ENCODE results near the gene PLCB2. TPM values are rescaled to one million over a fixed set of nuclear protein-coding genes. Genes with fewer than 3 reads are reported as not detected.

The PLCB2 gene, protein sequence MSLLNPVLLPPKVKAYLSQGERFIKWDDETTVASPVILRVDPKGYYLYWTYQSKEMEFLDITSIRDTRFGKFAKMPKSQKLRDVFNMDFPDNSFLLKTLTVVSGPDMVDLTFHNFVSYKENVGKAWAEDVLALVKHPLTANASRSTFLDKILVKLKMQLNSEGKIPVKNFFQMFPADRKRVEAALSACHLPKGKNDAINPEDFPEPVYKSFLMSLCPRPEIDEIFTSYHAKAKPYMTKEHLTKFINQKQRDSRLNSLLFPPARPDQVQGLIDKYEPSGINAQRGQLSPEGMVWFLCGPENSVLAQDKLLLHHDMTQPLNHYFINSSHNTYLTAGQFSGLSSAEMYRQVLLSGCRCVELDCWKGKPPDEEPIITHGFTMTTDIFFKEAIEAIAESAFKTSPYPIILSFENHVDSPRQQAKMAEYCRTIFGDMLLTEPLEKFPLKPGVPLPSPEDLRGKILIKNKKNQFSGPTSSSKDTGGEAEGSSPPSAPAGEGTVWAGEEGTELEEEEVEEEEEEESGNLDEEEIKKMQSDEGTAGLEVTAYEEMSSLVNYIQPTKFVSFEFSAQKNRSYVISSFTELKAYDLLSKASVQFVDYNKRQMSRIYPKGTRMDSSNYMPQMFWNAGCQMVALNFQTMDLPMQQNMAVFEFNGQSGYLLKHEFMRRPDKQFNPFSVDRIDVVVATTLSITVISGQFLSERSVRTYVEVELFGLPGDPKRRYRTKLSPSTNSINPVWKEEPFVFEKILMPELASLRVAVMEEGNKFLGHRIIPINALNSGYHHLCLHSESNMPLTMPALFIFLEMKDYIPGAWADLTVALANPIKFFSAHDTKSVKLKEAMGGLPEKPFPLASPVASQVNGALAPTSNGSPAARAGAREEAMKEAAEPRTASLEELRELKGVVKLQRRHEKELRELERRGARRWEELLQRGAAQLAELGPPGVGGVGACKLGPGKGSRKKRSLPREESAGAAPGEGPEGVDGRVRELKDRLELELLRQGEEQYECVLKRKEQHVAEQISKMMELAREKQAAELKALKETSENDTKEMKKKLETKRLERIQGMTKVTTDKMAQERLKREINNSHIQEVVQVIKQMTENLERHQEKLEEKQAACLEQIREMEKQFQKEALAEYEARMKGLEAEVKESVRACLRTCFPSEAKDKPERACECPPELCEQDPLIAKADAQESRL
- total RNA-seq (26.5 TPM), polyA plus RNA-seq (125 TPM)
- long read RNA-seq, donor 1: 0 reads
- long read RNA-seq, donor 2: 0 reads
- long read RNA-seq, donor 3, partial matches to known transcripts: 6 of 8 reads
- long read RNA-seq, donor 3, other reads (novel, unspliced or antisense): 0 of 8 reads
- long read RNA-seq, donor 4, full-length matches to known transcripts: 2 of 2 reads
- long read RNA-seq, donor 4, partial matches to known transcripts: 0 of 2 reads
- long read RNA-seq, donor 4, other reads (novel, unspliced or antisense): 0 of 2 reads
- long read RNA-seq, donor 5, full-length matches to known transcripts: 1 of 6 reads
- long read RNA-seq, donor 5, partial matches to known transcripts: 5 of 6 reads
- long read RNA-seq, donor 5, other reads (novel, unspliced or antisense): 0 of 6 reads
- long read RNA-seq, donor 6, partial matches to known transcripts: 0 of 1 reads
- long read RNA-seq, donor 6, other reads (novel, unspliced or antisense): 0 of 1 reads
- long read RNA-seq, donor 7, partial matches to known transcripts: 0 of 1 reads
- long read RNA-seq, donor 7, other reads (novel, unspliced or antisense): 0 of 1 reads
- long read RNA-seq, donor 8, full-length matches to known transcripts: 2 of 2 reads
- long read RNA-seq, donor 8, partial matches to known transcripts: 0 of 2 reads
- long read RNA-seq, donor 8, other reads (novel, unspliced or antisense): 0 of 2 reads
- long read RNA-seq, donor 9, full-length matches to known transcripts: 2 of 2 reads
- long read RNA-seq, donor 9, partial matches to known transcripts: 0 of 2 reads
- long read RNA-seq, donor 9, other reads (novel, unspliced or antisense): 0 of 2 reads
- long read RNA-seq, donor 10: 0 reads

DNA sequence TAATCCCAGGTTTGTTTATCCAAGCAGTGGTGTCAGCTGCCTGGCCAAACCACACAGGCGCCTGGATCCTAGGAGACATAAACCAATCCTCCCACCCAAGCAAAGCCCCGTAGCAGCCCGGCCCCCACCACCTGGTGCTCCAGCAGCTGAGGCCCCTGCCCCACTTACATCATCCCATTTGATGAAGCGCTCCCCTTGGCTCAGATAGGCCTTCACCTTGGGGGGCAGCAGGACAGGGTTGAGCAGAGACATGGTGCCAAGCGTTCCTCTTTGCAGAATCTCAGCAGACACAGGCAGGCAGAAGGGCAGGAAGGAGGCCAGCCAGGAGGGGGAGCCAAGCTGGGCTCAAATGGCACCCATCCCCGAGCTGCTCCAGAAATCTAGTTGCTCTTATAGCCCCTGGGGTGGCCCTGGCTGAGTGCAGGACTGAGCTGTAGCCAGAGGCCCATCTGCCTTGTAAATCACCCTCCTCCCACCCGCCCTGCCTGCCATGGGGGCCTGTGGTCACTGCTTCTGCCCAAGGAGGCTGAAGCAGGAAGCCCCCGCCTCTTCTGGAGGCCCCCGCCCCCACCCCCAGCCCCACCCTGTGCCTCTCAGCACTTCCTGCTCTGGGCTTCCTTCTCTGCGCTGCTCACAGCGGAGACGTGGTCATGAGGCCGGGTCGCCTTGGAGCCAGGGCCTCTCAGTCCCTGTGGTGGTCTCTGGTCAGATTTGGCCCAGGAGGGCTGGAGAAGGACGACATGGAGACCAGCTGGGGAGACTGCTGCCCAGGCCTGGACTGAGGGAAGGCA is at the start of gene PLCB2:
PLCB2 (minus strand) TSS at position 515 of the 791 bp plus-strand sequence; CDS start at position 252, 263 bp downstream.
- H3K36me3 ChIP-seq (ENCODE audit: control insufficient read depth in 2 of 2, insufficient read depth in 2 of 2, low read length in 1 of 2): peaks cover 2 to 5% of the 10 kb centered on the region in 2 donors
- WGBS: 6% methylated on average over 15 of the region's 15 CpGs
- no peaks in the 10 kb centered on the region for H3K9me3 ChIP-seq (ENCODE audit: control insufficient read depth in 2 of 2, insufficient read depth in 1 of 2, low read length in 1 of 2)
- DNase-seq (ENCODE audit: low read depth in 6 of 9, low spot score in 9 of 9): peak; percentile 42 to 88 (median 67)
- peaks cover 0 to 7% of the 10 kb centered on the region in 2 donors for H3K27me3 ChIP-seq (ENCODE audit: control insufficient read depth in 2 of 2, insufficient read depth in 1 of 2, low read length in 1 of 2)
- H3K4me3 ChIP-seq (ENCODE audit: low read length in 2 of 2): peak within 1 kb of the TSS; percentile 52 to 72
- peak within 1 kb of the TSS; percentile 94 to 96 for H3K27ac ChIP-seq (ENCODE audit: low read depth in 1 of 2, low read length in 1 of 2)
- peaks cover 6 to 49% of the 10 kb centered on the region in 2 donors for H3K4me1 ChIP-seq (ENCODE audit: control insufficient read depth in 2 of 2, insufficient read depth in 2 of 2, low read length in 2 of 2)

- Histone ChIP-seq H3K4me1 (ENCODE audit: control insufficient read depth in 2 of 2, insufficient read depth in 2 of 2, low read length in 2 of 2) (peaks cover 5 to 22% of the 10 kb centered on the region in 2 donors), H3K27ac (ENCODE audit: low read depth in 1 of 2, low read length in 1 of 2) (no peak overlapping the region), H3K4me3 (ENCODE audit: low read length in 2 of 2) (no peak overlapping the region), H3K27me3 (ENCODE audit: control insufficient read depth in 2 of 2, insufficient read depth in 1 of 2, low read length in 1 of 2) (peaks cover 0 to 12% of the 10 kb centered on the region in 2 donors), H3K36me3 (ENCODE audit: control insufficient read depth in 2 of 2, insufficient read depth in 2 of 2, low read length in 1 of 2) (no peaks in the 10 kb centered on the region), H3K9me3 (ENCODE audit: control insufficient read depth in 2 of 2, insufficient read depth in 1 of 2, low read length in 1 of 2) (no peaks in the 10 kb centered on the region)
- DNase-seq (ENCODE audit: low read depth in 6 of 9, low spot score in 9 of 9): no peak
- WGBS: 75% methylated on average over 1 of the region's 1 CpG
These were observed 49.5 kb upstream of the PLCB2 start for GRCh38 chr15:40357246-40357645.

DNA sequence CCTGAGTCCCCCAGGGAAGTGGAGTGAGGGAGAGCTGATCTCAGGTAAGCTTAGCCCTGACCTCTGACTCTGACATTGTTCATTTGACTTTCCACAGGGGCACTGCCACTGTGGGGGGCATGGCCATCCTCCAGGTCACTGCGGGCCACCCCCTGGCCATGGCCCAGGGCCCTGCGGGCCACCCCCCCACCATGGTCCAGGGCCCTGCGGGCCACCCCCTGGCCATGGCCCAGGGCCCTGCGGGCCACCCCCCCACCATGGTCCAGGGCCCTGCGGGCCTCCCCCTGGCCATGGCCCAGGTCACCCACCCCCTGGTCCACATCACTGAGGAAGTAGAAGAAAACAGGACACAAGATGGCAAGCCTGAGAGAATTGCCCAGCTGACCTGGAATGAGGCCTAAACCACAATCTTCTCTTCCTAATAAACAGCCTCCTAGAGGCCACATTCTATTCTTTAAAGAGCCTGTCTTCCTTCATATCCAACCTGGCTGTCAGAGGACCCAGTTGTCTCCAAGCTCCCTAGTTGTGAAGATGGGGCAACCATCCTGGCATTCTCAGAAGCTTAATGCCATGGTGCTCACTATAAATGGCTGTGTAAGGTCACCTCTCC is 48.3 kb upstream of the PLCB2 start:
- peaks cover 5 to 22% of the 10 kb centered on the region in 2 donors for H3K4me1 ChIP-seq (ENCODE audit: control insufficient read depth in 2 of 2, insufficient read depth in 2 of 2, low read length in 2 of 2)
- no peaks in the 10 kb centered on the region for H3K9me3 ChIP-seq (ENCODE audit: control insufficient read depth in 2 of 2, insufficient read depth in 1 of 2, low read length in 1 of 2)
- no peak overlapping the region for H3K4me3 ChIP-seq (ENCODE audit: low read length in 2 of 2)
- H3K36me3 ChIP-seq (ENCODE audit: control insufficient read depth in 2 of 2, insufficient read depth in 2 of 2, low read length in 1 of 2): no peaks in the 10 kb centered on the region
- peaks cover 0 to 12% of the 10 kb centered on the region in 2 donors for H3K27me3 ChIP-seq (ENCODE audit: control insufficient read depth in 2 of 2, insufficient read depth in 1 of 2, low read length in 1 of 2)
- 93% methylated on average over 5 of the region's 5 CpGs for WGBS
- no peak for DNase-seq (ENCODE audit: low read depth in 6 of 9, low spot score in 9 of 9)
- no peak overlapping the region for H3K27ac ChIP-seq (ENCODE audit: low read depth in 1 of 2, low read length in 1 of 2)

DNA sequence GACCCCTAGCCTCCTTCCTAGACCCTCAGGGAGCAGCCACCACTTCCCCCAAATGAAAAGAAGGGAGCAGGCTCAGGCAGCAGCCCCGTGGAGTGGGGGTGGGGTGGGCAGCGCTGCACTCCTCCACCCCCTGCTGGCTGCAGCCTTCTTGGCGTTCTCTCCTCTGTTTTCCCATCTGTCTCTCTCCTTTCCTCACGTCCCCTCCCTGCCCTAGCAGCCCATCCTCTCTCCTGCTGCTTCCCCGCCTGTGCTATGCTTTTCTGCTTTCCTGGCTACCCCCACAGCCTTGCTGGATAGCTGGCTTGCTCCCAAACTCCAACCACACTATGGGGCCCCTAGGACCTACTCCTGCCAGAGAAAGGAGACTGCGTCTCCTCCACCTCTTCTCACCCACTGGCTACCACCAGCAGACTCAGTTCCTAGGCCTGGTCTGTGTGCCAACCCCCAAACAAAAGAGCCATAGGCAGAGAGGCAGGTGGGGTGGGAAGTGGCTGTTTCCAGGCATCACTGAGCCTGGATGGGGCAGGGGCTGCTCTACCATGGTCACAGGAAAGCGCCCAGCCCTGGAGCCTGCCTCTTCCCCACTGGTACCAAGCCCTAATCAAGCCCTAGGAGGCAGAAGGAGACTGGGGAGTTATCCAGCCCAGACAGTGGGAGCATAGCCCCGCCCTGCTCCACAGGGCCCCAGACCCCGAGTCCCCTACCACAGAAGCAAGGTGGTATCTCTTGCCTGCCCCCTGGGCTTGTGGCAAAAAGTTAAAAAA is 46.9 kb upstream of the PLCB2 start:
- no peak overlapping the region for H3K4me3 ChIP-seq (ENCODE audit: low read length in 2 of 2)
- H3K27me3 ChIP-seq (ENCODE audit: control insufficient read depth in 2 of 2, insufficient read depth in 1 of 2, low read length in 1 of 2): peaks cover 0 to 12% of the 10 kb centered on the region in 2 donors
- no peaks in the 10 kb centered on the region for H3K36me3 ChIP-seq (ENCODE audit: control insufficient read depth in 2 of 2, insufficient read depth in 2 of 2, low read length in 1 of 2)
- H3K9me3 ChIP-seq (ENCODE audit: control insufficient read depth in 2 of 2, insufficient read depth in 1 of 2, low read length in 1 of 2): no peaks in the 10 kb centered on the region
- WGBS: 51% methylated on average over 9 of the region's 9 CpGs
- H3K27ac ChIP-seq (ENCODE audit: low read depth in 1 of 2, low read length in 1 of 2): no peak overlapping the region
- peaks cover 5 to 22% of the 10 kb centered on the region in 2 donors for H3K4me1 ChIP-seq (ENCODE audit: control insufficient read depth in 2 of 2, insufficient read depth in 2 of 2, low read length in 2 of 2)
- DNase-seq (ENCODE audit: low read depth in 6 of 9, low spot score in 9 of 9): peak in 2 of 9 donors; percentile 33 to 35

- no peak for DNase-seq (ENCODE audit: low read depth in 6 of 9, low spot score in 9 of 9)
- H3K4me3 ChIP-seq (ENCODE audit: low read length in 2 of 2): no peak overlapping the region
- 97% methylated on average over 5 of the region's 5 CpGs for WGBS
- H3K27ac ChIP-seq (ENCODE audit: low read depth in 1 of 2, low read length in 1 of 2): no peak overlapping the region
- peaks cover 0 to 8% of the 10 kb centered on the region in 2 donors for H3K27me3 ChIP-seq (ENCODE audit: control insufficient read depth in 2 of 2, insufficient read depth in 1 of 2, low read length in 1 of 2)
- H3K9me3 ChIP-seq (ENCODE audit: control insufficient read depth in 2 of 2, insufficient read depth in 1 of 2, low read length in 1 of 2): no peaks in the 10 kb centered on the region
- no peaks in the 10 kb centered on the region for H3K36me3 ChIP-seq (ENCODE audit: control insufficient read depth in 2 of 2, insufficient read depth in 2 of 2, low read length in 1 of 2)
- H3K4me1 ChIP-seq (ENCODE audit: control insufficient read depth in 2 of 2, insufficient read depth in 2 of 2, low read length in 2 of 2): peaks cover 4 to 19% of the 10 kb centered on the region in 2 donors
These were observed 46.0 kb upstream of the PLCB2 start for GRCh38 chr15:40353697-40354096.

DNA sequence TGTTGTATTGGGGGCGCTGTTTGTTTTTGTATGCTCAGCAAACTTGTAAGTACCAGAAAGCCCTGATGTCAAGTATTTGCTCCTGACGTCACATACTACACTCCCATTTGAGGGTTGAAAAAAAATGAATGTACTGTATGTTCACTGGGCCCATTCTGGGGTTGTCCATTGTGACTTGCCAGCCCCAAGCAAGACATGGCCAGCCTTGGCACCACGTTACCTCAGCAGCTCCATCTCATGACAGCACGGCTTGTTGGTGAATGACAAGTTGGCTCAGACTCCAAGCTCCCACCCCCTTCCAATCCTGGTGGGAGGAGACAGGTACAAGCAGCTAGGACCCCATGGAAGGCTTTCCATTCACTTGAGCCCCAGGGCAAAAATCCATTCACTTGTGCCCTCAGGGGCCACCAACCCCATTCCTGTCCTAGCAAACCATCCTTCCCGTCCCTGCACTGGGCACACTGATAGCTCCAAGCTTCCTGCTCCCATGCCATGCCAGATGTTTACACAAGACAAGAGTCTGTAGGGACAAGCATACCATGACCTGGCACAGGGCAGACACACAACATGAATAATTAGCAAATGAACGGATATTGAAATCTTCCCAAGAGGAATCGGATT is 44.7 kb upstream of the PLCB2 start:
- no peak overlapping the region for H3K4me3 ChIP-seq (ENCODE audit: low read length in 2 of 2)
- no peak for DNase-seq (ENCODE audit: low read depth in 6 of 9, low spot score in 9 of 9)
- no peaks in the 10 kb centered on the region for H3K36me3 ChIP-seq (ENCODE audit: control insufficient read depth in 2 of 2, insufficient read depth in 2 of 2, low read length in 1 of 2)
- no peaks in the 10 kb centered on the region for H3K9me3 ChIP-seq (ENCODE audit: control insufficient read depth in 2 of 2, insufficient read depth in 1 of 2, low read length in 1 of 2)
- peaks cover 0 to 9% of the 10 kb centered on the region in 2 donors for H3K4me1 ChIP-seq (ENCODE audit: control insufficient read depth in 2 of 2, insufficient read depth in 2 of 2, low read length in 2 of 2)
- WGBS: 97% methylated on average over 7 of the region's 7 CpGs
- H3K27ac ChIP-seq (ENCODE audit: low read depth in 1 of 2, low read length in 1 of 2): no peak overlapping the region
- H3K27me3 ChIP-seq (ENCODE audit: control insufficient read depth in 2 of 2, insufficient read depth in 1 of 2, low read length in 1 of 2): peaks cover 0 to 2% of the 10 kb centered on the region in 2 donors

Data from thymus (tissue), 14 donors.